Measurements from ENCODE around the gene CCDC137. TPM values are rescaled to one million over a fixed set of nuclear protein-coding genes. Genes with fewer than 3 reads are reported as not detected.
A peak's percentile ranks its signal among the peaks of the same experiment; 100 is the strongest.
"Not testable (repeated sequence)": the region's sequence is repeated elsewhere in the genome, so short reads cannot be mapped to it uniquely, and the experiment has no call there.

Gene CCDC137, protein sequence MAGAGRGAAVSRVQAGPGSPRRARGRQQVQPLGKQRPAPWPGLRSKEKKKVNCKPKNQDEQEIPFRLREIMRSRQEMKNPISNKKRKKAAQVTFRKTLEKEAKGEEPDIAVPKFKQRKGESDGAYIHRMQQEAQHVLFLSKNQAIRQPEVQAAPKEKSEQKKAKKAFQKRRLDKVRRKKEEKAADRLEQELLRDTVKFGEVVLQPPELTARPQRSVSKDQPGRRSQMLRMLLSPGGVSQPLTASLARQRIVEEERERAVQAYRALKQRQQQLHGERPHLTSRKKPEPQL
- total RNA-seq: 16.9 and 20.1 TPM in 2 replicates
- 23.2 and 23.4 TPM in 2 replicates for polyA plus RNA-seq

GRCh38 chr17:81666342-81667191 is at the start of gene CCDC137, which contains the start of gene OXLD1:
CCDC137 (plus strand) TSS chr17:81666737; CDS start chr17:81666767, 30 bp downstream.
OXLD1 (minus strand) TSS chr17:81666605; CDS start chr17:81666577, 28 bp downstream.
- H3K4me3 ChIP-seq: peak within 1 kb of the TSS; percentile 67
- TF ChIP-seq CTCF (IDR thresholded peaks at IDR 0.05; ENCODE audit: low read depth, low read length): no peak
- H3K4me1 ChIP-seq (ENCODE audit: low read depth): peaks cover 8% of the 10 kb centered on the region
- peaks cover 12% of the 10 kb centered on the region for H3K36me3 ChIP-seq
- DNase-seq (ENCODE audit: low read depth in 1 of 2, low spot score in 1 of 2): peak; percentile 98
- no peaks in the 10 kb centered on the region for H3K9me3 ChIP-seq (ENCODE audit: low read depth)
- peak within 1 kb of the TSS; percentile 71 for H3K27ac ChIP-seq
- H3K27me3 ChIP-seq: no peaks in the 10 kb centered on the region

DNA sequence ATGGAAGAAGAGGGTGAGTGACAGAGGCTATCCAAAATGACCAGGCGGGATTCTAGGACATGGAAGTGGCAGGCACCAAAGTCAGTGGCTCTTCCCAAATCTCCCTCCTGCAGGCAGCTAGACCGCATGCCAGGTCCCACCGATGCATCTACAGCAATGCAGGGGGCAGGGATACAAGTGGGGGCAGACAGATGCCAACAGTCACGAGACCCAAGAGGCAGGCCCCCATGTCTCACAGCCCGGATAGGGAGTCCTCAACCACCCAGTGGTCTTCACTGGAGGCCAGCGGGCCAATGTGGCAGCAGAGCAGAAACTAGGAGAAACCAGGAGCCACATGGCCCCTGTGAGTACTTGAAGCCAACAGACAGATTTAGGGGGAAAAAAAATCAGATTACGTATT is 49.7 kb upstream of the CCDC137 start:
- Histone ChIP-seq H3K27ac (no peak overlapping the region), H3K4me3 (no peak overlapping the region)

GRCh38 chr17:81618307-81618706 is 48.2 kb upstream of the CCDC137 start:
- not testable (repeated sequence) for H3K27me3 ChIP-seq; H3K9me3 ChIP-seq (ENCODE audit: low read depth); H3K4me1 ChIP-seq (ENCODE audit: low read depth); DNase-seq (ENCODE audit: low read depth in 1 of 2, low spot score in 1 of 2); H3K27ac ChIP-seq; H3K4me3 ChIP-seq
- peaks cover 29% of the 10 kb centered on the region for H3K36me3 ChIP-seq

More for the DNA sequence above, 49.7 kb upstream of the CCDC137 start:
- no peaks in the 10 kb centered on the region for H3K27me3 ChIP-seq
- H3K9me3 ChIP-seq (ENCODE audit: low read depth): no peaks in the 10 kb centered on the region
- TF ChIP-seq CTCF (IDR thresholded peaks at IDR 0.05; ENCODE audit: low read depth, low read length): no peak
- peaks cover 28% of the 10 kb centered on the region for H3K36me3 ChIP-seq
- no peak for DNase-seq (ENCODE audit: low read depth in 1 of 2, low spot score in 1 of 2)
- H3K4me1 ChIP-seq (ENCODE audit: low read depth): no peaks in the 10 kb centered on the region

DNA sequence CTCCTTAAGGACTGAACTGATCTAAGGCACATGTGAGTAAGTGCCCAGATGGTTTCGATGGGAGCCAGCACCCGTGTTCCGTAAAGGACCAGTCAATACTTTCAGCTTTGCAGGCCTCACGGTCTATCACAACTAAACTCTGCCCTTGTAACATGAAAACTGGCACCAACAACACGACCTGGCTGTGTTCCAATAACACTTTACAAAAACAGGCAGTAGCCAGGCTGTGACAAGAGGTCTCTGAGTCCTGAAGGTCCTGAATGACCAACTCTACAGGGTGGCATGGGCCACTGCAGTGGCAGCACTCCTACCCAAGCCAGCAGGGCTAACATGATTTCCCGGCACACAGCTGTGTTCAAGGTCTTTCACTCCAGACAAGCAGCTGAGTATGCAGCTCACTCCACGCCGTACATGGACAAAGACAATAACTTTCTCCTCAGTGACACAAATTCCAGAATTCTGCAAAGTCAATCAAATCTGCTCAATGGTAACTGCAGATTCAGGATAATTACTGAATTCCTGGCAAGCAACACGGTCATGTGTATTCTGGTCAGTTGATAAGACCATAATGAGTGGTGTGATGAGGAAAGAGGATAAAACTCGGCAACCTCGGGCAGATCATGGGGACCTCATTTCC is 44.9 kb upstream of the CCDC137 start:
- Histone ChIP-seq H3K27me3 (no peaks in the 10 kb centered on the region), H3K27ac (no peak overlapping the region), H3K4me1 (ENCODE audit: low read depth) (no peaks in the 10 kb centered on the region), H3K4me3 (no peak overlapping the region), H3K36me3 (peaks cover 40% of the 10 kb centered on the region), H3K9me3 (ENCODE audit: low read depth) (no peaks in the 10 kb centered on the region)
- TF ChIP-seq CTCF (IDR thresholded peaks at IDR 0.05; ENCODE audit: low read depth, low read length): no peak
- no peak for DNase-seq (ENCODE audit: low read depth in 1 of 2, low spot score in 1 of 2)

DNA sequence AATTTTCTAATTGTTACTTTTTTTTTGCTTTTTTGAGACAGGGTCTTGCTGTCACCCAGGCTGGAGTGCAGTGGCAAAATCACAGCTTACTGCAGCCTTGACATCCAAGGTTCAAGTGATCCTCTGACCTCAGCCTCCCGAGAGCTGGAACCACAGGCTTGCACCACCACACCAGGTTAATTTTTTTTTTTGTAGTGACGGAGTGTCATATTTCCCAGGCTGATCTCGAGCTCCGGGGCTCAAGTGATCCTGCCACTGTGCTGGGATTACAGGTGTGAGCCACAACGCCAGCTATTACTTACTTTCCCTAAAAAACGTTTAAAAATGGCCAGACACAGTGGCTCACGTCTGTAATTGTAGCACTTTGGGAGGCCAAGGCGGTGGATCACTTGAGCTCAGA is 36.3 kb upstream of the CCDC137 start:
- DNase-seq (ENCODE audit: low read depth in 1 of 2, low spot score in 1 of 2): no peak
- Histone ChIP-seq H3K9me3 (ENCODE audit: low read depth) (no peaks in the 10 kb centered on the region), H3K36me3 (peaks cover 20% of the 10 kb centered on the region), H3K4me1 (ENCODE audit: low read depth) (no peaks in the 10 kb centered on the region), H3K4me3 (no peak overlapping the region), H3K27me3 (no peaks in the 10 kb centered on the region), H3K27ac (no peak overlapping the region)
- no peak for TF ChIP-seq CTCF (IDR thresholded peaks at IDR 0.05; ENCODE audit: low read depth, low read length)

All from cardiac muscle cell (in vitro differentiated cells and primary cell).